HCT116 (cell line): ENCODE data around the gene GRIK4. TPM values are rescaled to one million over a fixed set of nuclear protein-coding genes. Genes with fewer than 3 reads are reported as not detected.

Source experiments
- ATAC-seq: fragments of 200-7000 bp; cut with Tn5 transposase; 2 replicates; pipeline ENCODE4 v1.9.1; 2020; ENCODE audit warnings: mild to moderate bottlenecking, moderate library complexity
- BruUV-seq: library from RNA; stranded (reverse); fragments of 400-500 nt; replicated peaks from 2 replicates; lab custom pipeline; 2021; lab: Mats Ljungman, UMichigan
- CTCF ChIA-PET: fragments of 300-600 bp; sonication (Branson Sonifier 250); formaldehyde crosslinking; loops from one replicate; lab custom pipeline; 2021; ENCODE audit warnings: antibody characterized with exemption; lab: Charles Lee
- POLR2A ChIA-PET: fragments of 300-600, 350-600 bp; sonication (Branson Sonifier 250); formaldehyde crosslinking; loops from one replicate; lab custom pipeline; 2021; ENCODE audit warnings: antibody characterized with exemption; lab: Charles Lee
- RAD21 ChIA-PET, 2 experiments: fragments of 300-600 bp; sonication (Branson Sonifier 250); formaldehyde crosslinking; loops; one replicate each; lab custom pipeline; 2023; ENCODE audit warnings: low total read pairs in 2 of 2; ENCODE audit not compliant: uncharacterized antibody in 2 of 2, unreplicated experiment in 2 of 2, low non-redundant PET in 1 of 2; lab: Charles Lee
- DNase-seq: peaks from one replicate; pipeline ENCODE4 v3.0.0-alpha.2; 2010; ENCODE audit warnings: low read depth, low spot score
- H2AFZ ChIP-seq: fragments of 200-600 bp; shearing (Covaris generic), sonication (generic); 2 replicates; pipeline ENCODE4 v1.6.1; 2017; ENCODE audit warnings: low read depth, mixed run types, mixed read lengths, antibody characterized with exemption, low read length; ENCODE audit not compliant: poor library complexity, severe bottlenecking
- H3K27ac ChIP-seq: 2 replicates; pipeline ENCODE4 v1.5.1; 2012; ENCODE audit warnings: low read depth, low read length
- H3K27me3 ChIP-seq: fragments of 200-600 bp; sonication (generic); 2 replicates; pipeline ENCODE4 v1.6.1; 2016; ENCODE audit warnings: mixed run types, low read length, mixed read lengths; ENCODE audit not compliant: insufficient read depth
- H3K36me3 ChIP-seq, 2 experiments: fragments of 200-500 bp in 1 of 2; fragments of 200-600 bp in 1 of 2; sonication (Bioruptor generic) in 1 of 2; sonication (generic) in 1 of 2; 2 replicates each; pipeline versions ENCODE4 v1.5.1 to v1.6.1; 2014 to 2016; ENCODE audit warnings: low read length in 2 of 2, inconsistent platforms in 1 of 2, mixed read lengths in 1 of 2, mixed run types in 1 of 2; ENCODE audit not compliant: insufficient read depth in 2 of 2, control insufficient read depth in 1 of 2
- H3K4me1 ChIP-seq, 2 experiments: fragments of 200-600 bp in 1 of 2; sonication (generic) in 1 of 2; 2 replicates each; pipeline versions ENCODE4 v1.5.1 to v1.6.1; 2012 to 2017; ENCODE audit warnings: low read length in 2 of 2, inconsistent platforms in 1 of 2, mild to moderate bottlenecking in 1 of 2, mixed read lengths in 1 of 2, mixed run types in 1 of 2, moderate library complexity in 1 of 2; ENCODE audit not compliant: insufficient read depth in 2 of 2, control insufficient read depth in 1 of 2
- H3K4me2 ChIP-seq: fragments of 200-600 bp; sonication (generic); 2 replicates; pipeline ENCODE4 v1.6.1; 2017; ENCODE audit warnings: mixed run types, low read length, mixed read lengths
- H3K4me3 ChIP-seq, 2 experiments: fragments of 200-600 bp in 1 of 2; sonication (generic) in 1 of 2; replicated peaks in 1 of 2; 2 replicates each; pipeline ENCODE4 v1.5.1; 2011 to 2016; ENCODE audit warnings: low read length in 2 of 2, control low read depth in 1 of 2, low read depth in 1 of 2, mild to moderate bottlenecking in 1 of 2, mixed read lengths in 1 of 2, mixed run types in 1 of 2
- H3K79me2 ChIP-seq: fragments of 200-600 bp; sonication (generic); 2 replicates; pipeline ENCODE4 v1.6.1; 2017; ENCODE audit warnings: mild to moderate bottlenecking, mixed run types, low read length, moderate library complexity, mixed read lengths; ENCODE audit not compliant: insufficient read depth
- H3K9ac ChIP-seq: fragments of 200-600 bp; sonication (generic); 2 replicates; pipeline ENCODE4 v1.6.1; 2016; ENCODE audit warnings: low read length, mixed read lengths
- H3K9me2 ChIP-seq: fragments of 200-600 bp; sonication (generic), shearing (Covaris generic); 2 replicates; pipeline ENCODE4 v1.6.1; 2017; ENCODE audit warnings: mixed run types, mild to moderate bottlenecking, moderate library complexity; ENCODE audit not compliant: insufficient read depth
- H3K9me3 ChIP-seq, 2 experiments: fragments of 200-500 bp in 1 of 2; fragments of 200-600 bp in 1 of 2; sonication (Bioruptor generic) in 1 of 2; sonication (generic) in 1 of 2; 2 replicates each; pipeline ENCODE4 v1.6.1; 2014 to 2017; ENCODE audit warnings: low read length in 2 of 2, mixed read lengths in 2 of 2, inconsistent platforms in 1 of 2, low read depth in 1 of 2, mild to moderate bottlenecking in 1 of 2, mixed run types in 1 of 2, moderate library complexity in 1 of 2; ENCODE audit not compliant: control insufficient read depth in 1 of 2, insufficient read depth in 1 of 2
- H4K20me1 ChIP-seq: fragments of 200-600 bp; sonication (generic), shearing (Covaris generic); 2 replicates; pipeline ENCODE4 v1.6.1; 2017; ENCODE audit warnings: mixed run types, mild to moderate bottlenecking, moderate library complexity; ENCODE audit not compliant: insufficient read depth
- CBX3 ChIP-seq: IDR thresholded peaks from 2 replicates; pipeline ENCODE4 v1.6.1; 2012; ENCODE audit warnings: low read depth
- CEBPB ChIP-seq: IDR thresholded peaks from 2 replicates; pipeline ENCODE4 v1.6.1; 2012; ENCODE audit warnings: low read depth
- EZH2phosphoT487 ChIP-seq: fragments of 200-600 bp; IDR thresholded peaks from 2 replicates; pipeline ENCODE4 v1.6.1; 2018; ENCODE audit warnings: antibody characterized with exemption, borderline replicate concordance
- FOSL1 ChIP-seq: IDR thresholded peaks from 2 replicates; pipeline ENCODE4 v1.6.1; 2012; ENCODE audit warnings: low read depth
- JUND ChIP-seq: IDR thresholded peaks from 2 replicates; pipeline ENCODE4 v1.6.1; 2012
- MAX ChIP-seq: IDR thresholded peaks from 2 replicates; pipeline ENCODE4 v1.6.1; 2012
- POLR2A ChIP-seq: IDR thresholded peaks from 2 replicates; pipeline ENCODE4 v1.7.0; 2011; ENCODE audit warnings: borderline replicate concordance; ENCODE audit not compliant: insufficient read depth, insufficient read length; ENCODE audit errors: extremely low read depth
- POLR2AphosphoS5 ChIP-seq: IDR thresholded peaks from 2 replicates; pipeline ENCODE4 v1.6.1; 2011; ENCODE audit warnings: mild to moderate bottlenecking, low read depth, low read length, moderate library complexity
- SIN3A ChIP-seq: IDR thresholded peaks from 2 replicates; pipeline ENCODE4 v1.6.1; 2012; ENCODE audit warnings: low read depth
- SP1 ChIP-seq: IDR thresholded peaks from 2 replicates; pipeline ENCODE4 v1.6.1; 2012; ENCODE audit warnings: low read depth
- TCF7L2 ChIP-seq: IDR thresholded peaks from 2 replicates; pipeline ENCODE4 v1.7.0; 2011; ENCODE audit warnings: borderline replicate concordance, inconsistent platforms; ENCODE audit not compliant: insufficient read depth, insufficient read length; ENCODE audit errors: extremely low read depth
- ZFX ChIP-seq: fragments of 450-650 bp; IDR thresholded peaks from 2 replicates; pipeline ENCODE4 v1.6.1; 2017
- intact Hi-C: fragments of 100-400 bp; cut with micrococcal nuclease; formaldehyde crosslinking; loops from 2 replicates; pipeline ENCODE4 v1.10.0; 2022
- total RNA-seq: library from RNA; stranded (reverse); gene quantifications from one replicate; pipeline ENCODE4 v1.2.1, GENCODE V29; 2021; ENCODE audit not compliant: unreplicated experiment
- TF ChIP-seq, protein P1 (sequence below): IDR thresholded peaks from 2 replicates; pipeline ENCODE4 v1.6.1; 2012; ENCODE audit warnings: low read depth

The GRIK4 gene
- total RNA-seq, 1 experiment from 2014 or later = 0.52 TPM

- intact Hi-C loops = no loop called here
- ATAC-seq = peak; percentile 81
Measured at GRCh38 chr11:120566176-120566575, 54.6 kb downstream of the GRIK4 start.

More at GRCh38 chr11:120566176-120566575, 54.6 kb downstream of the GRIK4 start:
- Histone ChIP-seq H3K27me3 (no peaks in the 10 kb centered on the region), H3K36me3 (no peaks in the 10 kb centered on the region), H3K9me2 (no peaks in the 10 kb centered on the region), H3K27ac (peak overlapping the region; percentile 69), H3K4me2 (peak overlapping the region; percentile 69), H3K4me1 (peaks cover 56 to 60% of the 10 kb centered on the region in 2 experiments), H3K9me3 (no peaks in the 10 kb centered on the region), H2AFZ (peak overlapping the region; percentile 41), H3K79me2 (no peaks in the 10 kb centered on the region), H3K4me3 (peak overlapping the region in 1 of 2 experiments; percentile 22; a peak in 2 of 4 replicates), H3K9ac (peak overlapping the region; percentile 33), H4K20me1 (no peaks in the 10 kb centered on the region)
- no TSS peak for BruUV-seq
- TF ChIP-seq POLR2AphosphoS5 (peak; percentile 33; the same call in 1 of the 2 replicates), CBX3 (peak; percentile 75), MAX (peak; percentile 42; the same call in 1 of the 2 replicates), SIN3A (0 out of 2 replicates have a peak, but pooled peaks have one; percentile 37), POLR2A (no peak), JUND (peak; percentile 82), EZH2phosphoT487 (no peak), SP1 (peak; percentile 70), TCF7L2 (peak; percentile 41), FOSL1 (peak; percentile 80), CEBPB (0 out of 2 replicates have a peak, but pooled peaks have one; percentile 23), ZFX (no peak)
- TF ChIP-seq, protein P1, sequence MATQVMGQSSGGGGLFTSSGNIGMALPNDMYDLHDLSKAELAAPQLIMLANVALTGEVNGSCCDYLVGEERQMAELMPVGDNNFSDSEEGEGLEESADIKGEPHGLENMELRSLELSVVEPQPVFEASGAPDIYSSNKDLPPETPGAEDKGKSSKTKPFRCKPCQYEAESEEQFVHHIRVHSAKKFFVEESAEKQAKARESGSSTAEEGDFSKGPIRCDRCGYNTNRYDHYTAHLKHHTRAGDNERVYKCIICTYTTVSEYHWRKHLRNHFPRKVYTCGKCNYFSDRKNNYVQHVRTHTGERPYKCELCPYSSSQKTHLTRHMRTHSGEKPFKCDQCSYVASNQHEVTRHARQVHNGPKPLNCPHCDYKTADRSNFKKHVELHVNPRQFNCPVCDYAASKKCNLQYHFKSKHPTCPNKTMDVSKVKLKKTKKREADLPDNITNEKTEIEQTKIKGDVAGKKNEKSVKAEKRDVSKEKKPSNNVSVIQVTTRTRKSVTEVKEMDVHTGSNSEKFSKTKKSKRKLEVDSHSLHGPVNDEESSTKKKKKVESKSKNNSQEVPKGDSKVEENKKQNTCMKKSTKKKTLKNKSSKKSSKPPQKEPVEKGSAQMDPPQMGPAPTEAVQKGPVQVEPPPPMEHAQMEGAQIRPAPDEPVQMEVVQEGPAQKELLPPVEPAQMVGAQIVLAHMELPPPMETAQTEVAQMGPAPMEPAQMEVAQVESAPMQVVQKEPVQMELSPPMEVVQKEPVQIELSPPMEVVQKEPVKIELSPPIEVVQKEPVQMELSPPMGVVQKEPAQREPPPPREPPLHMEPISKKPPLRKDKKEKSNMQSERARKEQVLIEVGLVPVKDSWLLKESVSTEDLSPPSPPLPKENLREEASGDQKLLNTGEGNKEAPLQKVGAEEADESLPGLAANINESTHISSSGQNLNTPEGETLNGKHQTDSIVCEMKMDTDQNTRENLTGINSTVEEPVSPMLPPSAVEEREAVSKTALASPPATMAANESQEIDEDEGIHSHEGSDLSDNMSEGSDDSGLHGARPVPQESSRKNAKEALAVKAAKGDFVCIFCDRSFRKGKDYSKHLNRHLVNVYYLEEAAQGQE = no peak
- peak; percentile 65 for DNase-seq
- RAD21 ChIA-PET = no interaction called here
- CTCF ChIA-PET = no interaction called here
- POLR2A ChIA-PET = interaction anchor here (0.7 kb wide), 1 partner anchor 263 kb away, joined by 3 read pairs; no protein-coding TSS in a partner anchor
